Measurements from ENCODE around the gene RNF41.

Gene RNF41

GRCh38 chr12:56219840-56220239, 1.9 kb downstream of the RNF41 start:
- H3K4me3 ChIP-seq (ENCODE audit: low read depth, low read length) = no peak overlapping the region
- no peak for TF ChIP-seq CTCF (IDR thresholded peaks at IDR 0.05; ENCODE audit: low read depth, low read length, missing control alignments)
- DNase-seq = no peak

GRCh38 chr12:56216461-56216860, 5.3 kb downstream of the RNF41 start:
- no peak overlapping the region for H3K4me3 ChIP-seq (ENCODE audit: low read depth, low read length)
- in situ Hi-C loops (cut with HindIII; ENCODE audit: low pct_ligation_motif_present, low sequenced_read_pairs) = no loop called here

More at GRCh38 chr12:56219840-56220239, 1.9 kb downstream of the RNF41 start:
- no peaks in the 10 kb centered on the region for H3K27me3 ChIP-seq (replicated peaks)
- in situ Hi-C loops (cut with HindIII; ENCODE audit: low pct_ligation_motif_present, low sequenced_read_pairs) = no loop called here
- peaks cover 13% of the 10 kb centered on the region for H3K36me3 ChIP-seq (replicated peaks)
- no peak overlapping the region for H3K27ac ChIP-seq

GRCh38 chr12:56213878-56214277, 7.8 kb downstream of the RNF41 start:
- Histone ChIP-seq H3K27me3 (replicated peaks) (no peaks in the 10 kb centered on the region), H3K36me3 (replicated peaks) (peaks cover 63% of the 10 kb centered on the region), H3K4me3 (ENCODE audit: low read depth, low read length) (no peak overlapping the region), H3K27ac (no peak overlapping the region)
- no peak for DNase-seq
- no peak for TF ChIP-seq CTCF (IDR thresholded peaks at IDR 0.05; ENCODE audit: low read depth, low read length, missing control alignments)
- in situ Hi-C loops (cut with HindIII; ENCODE audit: low pct_ligation_motif_present, low sequenced_read_pairs) = no loop called here

More at GRCh38 chr12:56216461-56216860, 5.3 kb downstream of the RNF41 start:
- H3K27ac ChIP-seq = no peak overlapping the region
- TF ChIP-seq CTCF (IDR thresholded peaks at IDR 0.05; ENCODE audit: low read depth, low read length, missing control alignments) = no peak
- no peak for DNase-seq
- peaks cover 44% of the 10 kb centered on the region for H3K36me3 ChIP-seq (replicated peaks)
- no peaks in the 10 kb centered on the region for H3K27me3 ChIP-seq (replicated peaks)

- H3K36me3 ChIP-seq (replicated peaks) = peaks cover 72% of the 10 kb centered on the region
- H3K4me3 ChIP-seq (ENCODE audit: low read depth, low read length) = no peak overlapping the region
- TF ChIP-seq CTCF (IDR thresholded peaks at IDR 0.05; ENCODE audit: low read depth, low read length, missing control alignments) = no peak
- DNase-seq = no peak
- no peak overlapping the region for H3K27ac ChIP-seq
- H3K27me3 ChIP-seq (replicated peaks) = no peaks in the 10 kb centered on the region
- in situ Hi-C loops (cut with HindIII; ENCODE audit: low pct_ligation_motif_present, low sequenced_read_pairs) = no loop called here
Observed at GRCh38 chr12:56212361-56212760, 9.4 kb downstream of the RNF41 start.

GRCh38 chr12:56208006-56208405, 13.7 kb downstream of the RNF41 start:
- H3K27me3 ChIP-seq (replicated peaks) = no peaks in the 10 kb centered on the region
- H3K27ac ChIP-seq = no peak overlapping the region
- in situ Hi-C loops (cut with HindIII; ENCODE audit: low pct_ligation_motif_present, low sequenced_read_pairs) = no loop called here
- no peak overlapping the region for H3K4me3 ChIP-seq (ENCODE audit: low read depth, low read length)
- no peak for DNase-seq
- peaks cover 77% of the 10 kb centered on the region for H3K36me3 ChIP-seq (replicated peaks)
- TF ChIP-seq CTCF (IDR thresholded peaks at IDR 0.05; ENCODE audit: low read depth, low read length, missing control alignments) = no peak

GRCh38 chr12:56206452-56207166, 15.1 kb downstream of the RNF41 start:
- H3K27me3 ChIP-seq (replicated peaks) = no peaks in the 10 kb centered on the region
- in situ Hi-C loops (cut with HindIII; ENCODE audit: low pct_ligation_motif_present, low sequenced_read_pairs) = no loop called here
- TF ChIP-seq CTCF (IDR thresholded peaks at IDR 0.05; ENCODE audit: low read depth, low read length, missing control alignments) = peak; percentile 85
- DNase-seq = peak; percentile 62
- no peak overlapping the region for H3K4me3 ChIP-seq (ENCODE audit: low read depth, low read length)
- H3K27ac ChIP-seq = no peak overlapping the region
- peaks cover 64% of the 10 kb centered on the region for H3K36me3 ChIP-seq (replicated peaks)
